Natural killer cell (primary cell): ENCODE results near the gene KRT81. TPM values are rescaled to one million over a fixed set of nuclear protein-coding genes. Genes with fewer than 3 reads are reported as not detected.

Source experiments
- ATAC-seq, 3 donors: fragments of 150-1000 bp in 2 of 3; fragments of 200-7000 bp in 1 of 3; cut with Tn5 transposase; 1 replicate in 1 of 3; 2 replicates in 2 of 3; pipeline ENCODE4 v1.10.0; 2021; ENCODE audit warnings: mild to moderate bottlenecking in 2 of 3, moderate library complexity in 2 of 3
- DNase-seq, 2 donors: peaks; one replicate each; pipeline versions ENCODE4 v3.0.0 to v3.0.0-alpha.2; 2013 to 2021; ENCODE audit warnings: mixed read lengths in 1 of 2
- H3K27ac ChIP-seq: one replicate; pipeline ENCODE4 v1.5.1; 2013; ENCODE audit warnings: mild to moderate bottlenecking, low read length
- H3K27me3 ChIP-seq: one replicate; pipeline ENCODE4 v1.6.1; 2013; ENCODE audit warnings: low read length; ENCODE audit not compliant: control insufficient read depth, insufficient read depth
- H3K36me3 ChIP-seq: one replicate; pipeline ENCODE4 v1.6.1; 2013; ENCODE audit warnings: low read length; ENCODE audit not compliant: control insufficient read depth, insufficient read depth
- H3K4me1 ChIP-seq: one replicate; pipeline ENCODE4 v1.6.1; 2013; ENCODE audit warnings: low read length; ENCODE audit not compliant: control insufficient read depth, insufficient read depth
- H3K4me3 ChIP-seq: one replicate; pipeline ENCODE4 v1.5.1; 2013; ENCODE audit warnings: low read length
- H3K9me3 ChIP-seq: one replicate; pipeline ENCODE4 v1.6.1; 2013; ENCODE audit warnings: low read length; ENCODE audit not compliant: control insufficient read depth, insufficient read depth
- H3K27ac Mint-ChIP-seq, 2 donors: one replicate each; pipeline ENCODE4 v1.8.0; 2022; ENCODE audit warnings: mild to moderate bottlenecking in 2 of 2, mixed read lengths in 2 of 2, moderate library complexity in 1 of 2
- H3K27me3 Mint-ChIP-seq, 2 donors: one replicate each; pipeline ENCODE4 v1.8.0; 2022; ENCODE audit warnings: low read depth in 2 of 2, mixed read lengths in 2 of 2
- H3K36me3 Mint-ChIP-seq: one replicate; pipeline ENCODE4 v1.8.0; 2022; ENCODE audit warnings: mixed read lengths
- H3K4me1 Mint-ChIP-seq, 2 donors: one replicate each; pipeline ENCODE4 v1.8.0; 2022; ENCODE audit warnings: mixed read lengths in 2 of 2
- H3K4me3 Mint-ChIP-seq: one replicate; pipeline ENCODE4 v1.8.0; 2022; ENCODE audit warnings: mild to moderate bottlenecking, moderate library complexity, mixed read lengths
- H3K9me3 Mint-ChIP-seq, 2 donors: one replicate each; pipeline ENCODE4 v1.8.0; 2022; ENCODE audit warnings: mixed read lengths in 2 of 2
- CTCF ChIP-seq: fragments of 200-600 bp; IDR thresholded peaks from one replicate; pipeline ENCODE4 v1.8.0; 2022; ENCODE audit warnings: antibody characterized with exemption
- WGBS: methylation state at CpG from one replicate; pipeline ENCODE4 v1.1.7; 2013; ENCODE audit warnings: missing lambda C conversion rate; ENCODE audit not compliant: insufficient coverage; 5-methylcytosine and 5-hydroxymethylcytosine counted together
- intact Hi-C: fragments of 100-400 bp; cut with micrococcal nuclease; formaldehyde crosslinking; loops from one replicate; pipeline ENCODE4 v1.14.2; 2022
- total RNA-seq, 4 donors: library from RNA; stranded (reverse); fragments of 120-200 nt in 1 of 4; gene quantifications; one replicate each; pipeline versions ENCODE4 v1.2.3 to v1.2.4, GENCODE V29; 2013 to 2022

The KRT81 gene
- total RNA-seq, 3 donors from 2014 or later (not counting 1 experiment from before 2014, with no cell fraction given), result 0.28 to 1.4 (median 1.3) TPM

- intact Hi-C loops, result no loop called here
- TF ChIP-seq CTCF, result no peak
- no peaks in the 10 kb centered on the region for H3K4me1 ChIP-seq
- no peak overlapping the region for H3K4me3 ChIP-seq
- Mint-ChIP-seq H3K36me3 (no peaks in the 10 kb centered on the region), H3K27ac (no peak overlapping the region), H3K27me3 (peaks cover 18 to 29% of the 10 kb centered on the region in 2 donors), H3K4me1 (no peaks in the 10 kb centered on the region), H3K4me3 (no peak overlapping the region), H3K9me3 (no peaks in the 10 kb centered on the region)
- H3K27me3 ChIP-seq, result no peaks in the 10 kb centered on the region
- ATAC-seq, result no peak
- no peak for DNase-seq
- H3K9me3 ChIP-seq, result no peaks in the 10 kb centered on the region
- no peaks in the 10 kb centered on the region for H3K36me3 ChIP-seq
- H3K27ac ChIP-seq, result no peak overlapping the region
- 70% methylated on average over 2 of the region's 2 CpGs for WGBS
Measured at GRCh38 chr12:52268212-52268611, 23.1 kb downstream of the KRT81 start.

GRCh38 chr12:52267699-52268098, 23.6 kb downstream of the KRT81 start:
- no peak overlapping the region for H3K27ac Mint-ChIP-seq
- Histone ChIP-seq H3K4me1 (no peaks in the 10 kb centered on the region), H3K27me3 (no peaks in the 10 kb centered on the region), H3K27ac (no peak overlapping the region), H3K4me3 (no peak overlapping the region), H3K9me3 (no peaks in the 10 kb centered on the region), H3K36me3 (no peaks in the 10 kb centered on the region)
- no peak overlapping the region for H3K4me3 Mint-ChIP-seq
- 78% methylated on average over 3 of the region's 3 CpGs for WGBS
- no peak for ATAC-seq
- H3K4me1 Mint-ChIP-seq, result no peaks in the 10 kb centered on the region
- DNase-seq, result no peak
- peaks cover 18 to 24% of the 10 kb centered on the region in 2 donors for H3K27me3 Mint-ChIP-seq
- H3K36me3 Mint-ChIP-seq, result no peaks in the 10 kb centered on the region
- no peak for TF ChIP-seq CTCF
- intact Hi-C loops, result no loop called here
- no peaks in the 10 kb centered on the region for H3K9me3 Mint-ChIP-seq

- H3K4me3 ChIP-seq, result no peak overlapping the region
- H3K36me3 ChIP-seq, result no peaks in the 10 kb centered on the region
- Mint-ChIP-seq H3K27me3 (peaks cover 18 to 25% of the 10 kb centered on the region in 2 donors), H3K4me1 (no peaks in the 10 kb centered on the region), H3K36me3 (no peaks in the 10 kb centered on the region), H3K4me3 (no peak overlapping the region), H3K9me3 (no peaks in the 10 kb centered on the region), H3K27ac (no peak overlapping the region)
- DNase-seq, result no peak
- WGBS, result 89% methylated on average over 3 of the region's 3 CpGs
- H3K27ac ChIP-seq, result no peak overlapping the region
- ATAC-seq, result no peak
- no peaks in the 10 kb centered on the region for H3K4me1 ChIP-seq
- H3K9me3 ChIP-seq, result no peaks in the 10 kb centered on the region
- intact Hi-C loops, result no loop called here
- no peak for TF ChIP-seq CTCF
- no peaks in the 10 kb centered on the region for H3K27me3 ChIP-seq
Measured at GRCh38 chr12:52267266-52267665, 24.1 kb downstream of the KRT81 start.

GRCh38 chr12:52266514-52266913, 24.8 kb downstream of the KRT81 start:
- H3K36me3 Mint-ChIP-seq, result no peaks in the 10 kb centered on the region
- WGBS, result 86% methylated on average over 2 of the region's 2 CpGs
- Histone ChIP-seq H3K36me3 (no peaks in the 10 kb centered on the region), H3K9me3 (no peaks in the 10 kb centered on the region), H3K27me3 (no peaks in the 10 kb centered on the region), H3K4me3 (no peak overlapping the region), H3K27ac (no peak overlapping the region), H3K4me1 (no peaks in the 10 kb centered on the region)
- DNase-seq, result no peak
- H3K9me3 Mint-ChIP-seq, result no peaks in the 10 kb centered on the region
- no peak for ATAC-seq
- intact Hi-C loops, result no loop called here
- TF ChIP-seq CTCF, result no peak
- H3K27ac Mint-ChIP-seq, result no peak overlapping the region
- H3K27me3 Mint-ChIP-seq, result peaks cover 18 to 29% of the 10 kb centered on the region in 2 donors
- no peak overlapping the region for H3K4me3 Mint-ChIP-seq
- no peaks in the 10 kb centered on the region for H3K4me1 Mint-ChIP-seq
